HCT116 (cell line): ENCODE data around the gene POU2F3. TPM values are rescaled to one million over a fixed set of nuclear protein-coding genes. Genes with fewer than 3 reads are reported as not detected.

Experiments used
- ATAC-seq: fragments of 200-7000 bp; cut with Tn5 transposase; 2 replicates; pipeline ENCODE4 v1.9.1; 2020; ENCODE audit warnings: mild to moderate bottlenecking, moderate library complexity
- BruUV-seq: library from RNA; stranded (reverse); fragments of 400-500 nt; replicated peaks from 2 replicates; lab custom pipeline; 2021; lab: Mats Ljungman, UMichigan
- CTCF ChIA-PET: fragments of 300-600 bp; sonication (Branson Sonifier 250); formaldehyde crosslinking; loops from one replicate; lab custom pipeline; 2021; ENCODE audit warnings: antibody characterized with exemption; lab: Charles Lee
- POLR2A ChIA-PET: fragments of 300-600, 350-600 bp; sonication (Branson Sonifier 250); formaldehyde crosslinking; loops from one replicate; lab custom pipeline; 2021; ENCODE audit warnings: antibody characterized with exemption; lab: Charles Lee
- RAD21 ChIA-PET, 2 experiments: fragments of 300-600 bp; sonication (Branson Sonifier 250); formaldehyde crosslinking; loops; one replicate each; lab custom pipeline; 2023; ENCODE audit warnings: low total read pairs in 2 of 2; ENCODE audit not compliant: uncharacterized antibody in 2 of 2, unreplicated experiment in 2 of 2, low non-redundant PET in 1 of 2; lab: Charles Lee
- DNase-seq: peaks from one replicate; pipeline ENCODE4 v3.0.0-alpha.2; 2010; ENCODE audit warnings: low read depth, low spot score
- H2AFZ ChIP-seq: fragments of 200-600 bp; shearing (Covaris generic), sonication (generic); 2 replicates; pipeline ENCODE4 v1.6.1; 2017; ENCODE audit warnings: low read depth, mixed run types, mixed read lengths, antibody characterized with exemption, low read length; ENCODE audit not compliant: poor library complexity, severe bottlenecking
- H3K27ac ChIP-seq: 2 replicates; pipeline ENCODE4 v1.5.1; 2012; ENCODE audit warnings: low read depth, low read length
- H3K27me3 ChIP-seq: fragments of 200-600 bp; sonication (generic); 2 replicates; pipeline ENCODE4 v1.6.1; 2016; ENCODE audit warnings: mixed run types, low read length, mixed read lengths; ENCODE audit not compliant: insufficient read depth
- H3K36me3 ChIP-seq, 2 experiments: fragments of 200-500 bp in 1 of 2; fragments of 200-600 bp in 1 of 2; sonication (Bioruptor generic) in 1 of 2; sonication (generic) in 1 of 2; 2 replicates each; pipeline versions ENCODE4 v1.5.1 to v1.6.1; 2014 to 2016; ENCODE audit warnings: low read length in 2 of 2, inconsistent platforms in 1 of 2, mixed read lengths in 1 of 2, mixed run types in 1 of 2; ENCODE audit not compliant: insufficient read depth in 2 of 2, control insufficient read depth in 1 of 2
- H3K4me1 ChIP-seq, 2 experiments: fragments of 200-600 bp in 1 of 2; sonication (generic) in 1 of 2; 2 replicates each; pipeline versions ENCODE4 v1.5.1 to v1.6.1; 2012 to 2017; ENCODE audit warnings: low read length in 2 of 2, inconsistent platforms in 1 of 2, mild to moderate bottlenecking in 1 of 2, mixed read lengths in 1 of 2, mixed run types in 1 of 2, moderate library complexity in 1 of 2; ENCODE audit not compliant: insufficient read depth in 2 of 2, control insufficient read depth in 1 of 2
- H3K4me2 ChIP-seq: fragments of 200-600 bp; sonication (generic); 2 replicates; pipeline ENCODE4 v1.6.1; 2017; ENCODE audit warnings: mixed run types, low read length, mixed read lengths
- H3K4me3 ChIP-seq, 2 experiments: fragments of 200-600 bp in 1 of 2; sonication (generic) in 1 of 2; replicated peaks in 1 of 2; 2 replicates each; pipeline ENCODE4 v1.5.1; 2011 to 2016; ENCODE audit warnings: low read length in 2 of 2, control low read depth in 1 of 2, low read depth in 1 of 2, mild to moderate bottlenecking in 1 of 2, mixed read lengths in 1 of 2, mixed run types in 1 of 2
- H3K79me2 ChIP-seq: fragments of 200-600 bp; sonication (generic); 2 replicates; pipeline ENCODE4 v1.6.1; 2017; ENCODE audit warnings: mild to moderate bottlenecking, mixed run types, low read length, moderate library complexity, mixed read lengths; ENCODE audit not compliant: insufficient read depth
- H3K9ac ChIP-seq: fragments of 200-600 bp; sonication (generic); 2 replicates; pipeline ENCODE4 v1.6.1; 2016; ENCODE audit warnings: low read length, mixed read lengths
- H3K9me2 ChIP-seq: fragments of 200-600 bp; sonication (generic), shearing (Covaris generic); 2 replicates; pipeline ENCODE4 v1.6.1; 2017; ENCODE audit warnings: mixed run types, mild to moderate bottlenecking, moderate library complexity; ENCODE audit not compliant: insufficient read depth
- H3K9me3 ChIP-seq, 2 experiments: fragments of 200-500 bp in 1 of 2; fragments of 200-600 bp in 1 of 2; sonication (Bioruptor generic) in 1 of 2; sonication (generic) in 1 of 2; 2 replicates each; pipeline ENCODE4 v1.6.1; 2014 to 2017; ENCODE audit warnings: low read length in 2 of 2, mixed read lengths in 2 of 2, inconsistent platforms in 1 of 2, low read depth in 1 of 2, mild to moderate bottlenecking in 1 of 2, mixed run types in 1 of 2, moderate library complexity in 1 of 2; ENCODE audit not compliant: control insufficient read depth in 1 of 2, insufficient read depth in 1 of 2
- H4K20me1 ChIP-seq: fragments of 200-600 bp; sonication (generic), shearing (Covaris generic); 2 replicates; pipeline ENCODE4 v1.6.1; 2017; ENCODE audit warnings: mixed run types, mild to moderate bottlenecking, moderate library complexity; ENCODE audit not compliant: insufficient read depth
- CBX3 ChIP-seq: IDR thresholded peaks from 2 replicates; pipeline ENCODE4 v1.6.1; 2012; ENCODE audit warnings: low read depth
- CEBPB ChIP-seq: IDR thresholded peaks from 2 replicates; pipeline ENCODE4 v1.6.1; 2012; ENCODE audit warnings: low read depth
- EGR1 ChIP-seq: IDR thresholded peaks from 2 replicates; pipeline ENCODE4 v1.6.1; 2012; ENCODE audit warnings: low read depth
- ELF1 ChIP-seq: IDR thresholded peaks from 2 replicates; pipeline ENCODE4 v1.6.1; 2012; ENCODE audit warnings: low read depth, borderline replicate concordance
- EZH2phosphoT487 ChIP-seq: fragments of 200-600 bp; IDR thresholded peaks from 2 replicates; pipeline ENCODE4 v1.6.1; 2018; ENCODE audit warnings: antibody characterized with exemption, borderline replicate concordance
- FOSL1 ChIP-seq: IDR thresholded peaks from 2 replicates; pipeline ENCODE4 v1.6.1; 2012; ENCODE audit warnings: low read depth
- JUND ChIP-seq: IDR thresholded peaks from 2 replicates; pipeline ENCODE4 v1.6.1; 2012
- MAX ChIP-seq: IDR thresholded peaks from 2 replicates; pipeline ENCODE4 v1.6.1; 2012
- POLR2A ChIP-seq: IDR thresholded peaks from 2 replicates; pipeline ENCODE4 v1.7.0; 2011; ENCODE audit warnings: borderline replicate concordance; ENCODE audit not compliant: insufficient read depth, insufficient read length; ENCODE audit errors: extremely low read depth
- POLR2AphosphoS5 ChIP-seq: IDR thresholded peaks from 2 replicates; pipeline ENCODE4 v1.6.1; 2011; ENCODE audit warnings: mild to moderate bottlenecking, low read depth, low read length, moderate library complexity
- RAD21 ChIP-seq: IDR thresholded peaks from 2 replicates; pipeline ENCODE4 v1.6.1; 2012; ENCODE audit warnings: low read depth, mild to moderate bottlenecking
- SIN3A ChIP-seq: IDR thresholded peaks from 2 replicates; pipeline ENCODE4 v1.6.1; 2012; ENCODE audit warnings: low read depth
- SP1 ChIP-seq: IDR thresholded peaks from 2 replicates; pipeline ENCODE4 v1.6.1; 2012; ENCODE audit warnings: low read depth
- SRF ChIP-seq: IDR thresholded peaks from 2 replicates; pipeline ENCODE4 v1.6.1; 2012; ENCODE audit warnings: low read depth
- YY1 ChIP-seq: IDR thresholded peaks from 2 replicates; pipeline ENCODE4 v1.6.1; 2011; ENCODE audit warnings: low read length, low read depth, moderate library complexity, mild to moderate bottlenecking; ENCODE audit not compliant: insufficient replicate concordance; ENCODE audit errors: extremely low read depth
- ZBTB33 ChIP-seq: IDR thresholded peaks from 2 replicates; pipeline ENCODE4 v1.6.1; 2011; ENCODE audit warnings: mild to moderate bottlenecking, low read length, moderate library complexity; ENCODE audit not compliant: insufficient replicate concordance; ENCODE audit errors: extremely low read depth
- ZFX ChIP-seq: fragments of 450-650 bp; IDR thresholded peaks from 2 replicates; pipeline ENCODE4 v1.6.1; 2017
- intact Hi-C: fragments of 100-400 bp; cut with micrococcal nuclease; formaldehyde crosslinking; loops from 2 replicates; pipeline ENCODE4 v1.10.0; 2022
- total RNA-seq: library from RNA; stranded (reverse); gene quantifications from one replicate; pipeline ENCODE4 v1.2.1, GENCODE V29; 2021; ENCODE audit not compliant: unreplicated experiment
- TF ChIP-seq, protein P1 (sequence below): IDR thresholded peaks from 2 replicates; pipeline ENCODE4 v1.6.1; 2012; ENCODE audit warnings: low read depth

The POU2F3 gene
- total RNA-seq, 1 experiment from 2014 or later: 0.15 TPM

DNA sequence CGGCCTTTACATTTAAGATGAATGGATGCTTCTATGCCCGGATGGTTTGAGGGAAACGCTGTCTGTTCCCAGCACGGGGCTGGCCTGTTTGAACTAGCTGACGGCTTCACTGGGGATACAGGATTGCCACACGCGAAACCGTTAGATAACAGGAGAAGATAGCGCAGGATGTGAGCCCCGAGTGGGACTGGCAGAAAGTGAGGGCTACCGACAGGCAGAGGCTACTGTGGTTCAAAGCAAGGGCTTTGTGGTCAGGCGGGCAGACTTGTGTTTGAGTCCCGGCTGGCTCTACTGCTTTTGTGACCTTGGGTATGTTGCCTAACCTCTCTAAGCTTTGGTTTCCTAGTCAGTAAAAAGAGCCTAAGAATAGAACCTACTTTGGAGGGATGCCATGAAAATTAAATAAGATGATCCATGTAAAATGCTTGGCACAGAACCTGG lies 31.9 kb upstream of the POU2F3 start:
- DNase-seq (no peak), ATAC-seq (no peak)
- no peaks in the 10 kb centered on the region for H3K27me3 ChIP-seq
- ChIA-PET CTCF (no interaction called here), POLR2A (no interaction called here), RAD21 (no interaction called here)
- no peak overlapping the region for H2AFZ ChIP-seq
- TF ChIP-seq ZBTB33: no peak
- no peak for TF ChIP-seq CBX3
- TF ChIP-seq SIN3A: no peak
- no peak for TF ChIP-seq EZH2phosphoT487
- TF ChIP-seq ELF1: no peak
- no peak for TF ChIP-seq ZFX
- TF ChIP-seq, protein P1, sequence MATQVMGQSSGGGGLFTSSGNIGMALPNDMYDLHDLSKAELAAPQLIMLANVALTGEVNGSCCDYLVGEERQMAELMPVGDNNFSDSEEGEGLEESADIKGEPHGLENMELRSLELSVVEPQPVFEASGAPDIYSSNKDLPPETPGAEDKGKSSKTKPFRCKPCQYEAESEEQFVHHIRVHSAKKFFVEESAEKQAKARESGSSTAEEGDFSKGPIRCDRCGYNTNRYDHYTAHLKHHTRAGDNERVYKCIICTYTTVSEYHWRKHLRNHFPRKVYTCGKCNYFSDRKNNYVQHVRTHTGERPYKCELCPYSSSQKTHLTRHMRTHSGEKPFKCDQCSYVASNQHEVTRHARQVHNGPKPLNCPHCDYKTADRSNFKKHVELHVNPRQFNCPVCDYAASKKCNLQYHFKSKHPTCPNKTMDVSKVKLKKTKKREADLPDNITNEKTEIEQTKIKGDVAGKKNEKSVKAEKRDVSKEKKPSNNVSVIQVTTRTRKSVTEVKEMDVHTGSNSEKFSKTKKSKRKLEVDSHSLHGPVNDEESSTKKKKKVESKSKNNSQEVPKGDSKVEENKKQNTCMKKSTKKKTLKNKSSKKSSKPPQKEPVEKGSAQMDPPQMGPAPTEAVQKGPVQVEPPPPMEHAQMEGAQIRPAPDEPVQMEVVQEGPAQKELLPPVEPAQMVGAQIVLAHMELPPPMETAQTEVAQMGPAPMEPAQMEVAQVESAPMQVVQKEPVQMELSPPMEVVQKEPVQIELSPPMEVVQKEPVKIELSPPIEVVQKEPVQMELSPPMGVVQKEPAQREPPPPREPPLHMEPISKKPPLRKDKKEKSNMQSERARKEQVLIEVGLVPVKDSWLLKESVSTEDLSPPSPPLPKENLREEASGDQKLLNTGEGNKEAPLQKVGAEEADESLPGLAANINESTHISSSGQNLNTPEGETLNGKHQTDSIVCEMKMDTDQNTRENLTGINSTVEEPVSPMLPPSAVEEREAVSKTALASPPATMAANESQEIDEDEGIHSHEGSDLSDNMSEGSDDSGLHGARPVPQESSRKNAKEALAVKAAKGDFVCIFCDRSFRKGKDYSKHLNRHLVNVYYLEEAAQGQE: no peak
- TF ChIP-seq SP1: no peak
- no peak for TF ChIP-seq YY1
- no peak for TF ChIP-seq MAX
- no peak for TF ChIP-seq EGR1
- no peak for TF ChIP-seq RAD21
- TF ChIP-seq FOSL1: no peak
- no peak for TF ChIP-seq JUND
- TF ChIP-seq SRF: no peak
- TF ChIP-seq POLR2AphosphoS5: no peak
- no peak for TF ChIP-seq CEBPB
- TF ChIP-seq POLR2A: no peak
- H3K36me3 ChIP-seq: no peaks in the 10 kb centered on the region
- no TSS peak for BruUV-seq
- no peaks in the 10 kb centered on the region for H3K9me2 ChIP-seq
- no peaks in the 10 kb centered on the region for H3K9me3 ChIP-seq
- peaks cover 6% of the 10 kb centered on the region; the same call in 1 of the 2 replicates for H3K79me2 ChIP-seq
- H3K4me2 ChIP-seq: peak overlapping the region; percentile 39; the same call in 1 of the 2 replicates
- no peaks in the 10 kb centered on the region for H4K20me1 ChIP-seq
- no peak overlapping the region for H3K4me3 ChIP-seq
- intact Hi-C loops: no loop called here
- no peak overlapping the region for H3K27ac ChIP-seq
- H3K4me1 ChIP-seq: peaks cover 19 to 49% of the 10 kb centered on the region in 2 experiments
- H3K9ac ChIP-seq: no peak overlapping the region
